ENCODE measurements around the gene ZFP36L2.

The ZFP36L2 gene

GRCh38 chr2:43246641-43247040 lies 20.2 kb upstream of the ZFP36L2 start:
- no peak for DNase-seq

- DNase-seq = no peak
Measured at GRCh38 chr2:43241558-43241957, 15.2 kb upstream of the ZFP36L2 start.

- no peak for DNase-seq
Measured at GRCh38 chr2:43240766-43241150, 14.4 kb upstream of the ZFP36L2 start.

GRCh38 chr2:43239981-43240765 lies 13.8 kb upstream of the ZFP36L2 start:
- DNase-seq = no peak

- DNase-seq = no peak
Measured at GRCh38 chr2:43238813-43239212, 12.4 kb upstream of the ZFP36L2 start.

- no peak for DNase-seq
Measured at GRCh38 chr2:43238176-43238575, 11.8 kb upstream of the ZFP36L2 start.

- DNase-seq = no peak
Measured at GRCh38 chr2:43233218-43234212, 7.1 kb upstream of the ZFP36L2 start.

GRCh38 chr2:43230951-43231827 lies 4.8 kb upstream of the ZFP36L2 start:
- no peak for DNase-seq

- DNase-seq = no peak
Measured at GRCh38 chr2:43230351-43230885, 4.0 kb upstream of the ZFP36L2 start.

- DNase-seq = no peak
Measured at GRCh38 chr2:43228756-43229659, 2.6 kb upstream of the ZFP36L2 start.

- DNase-seq = no peak
Measured at GRCh38 chr2:43228321-43228751, 1.9 kb upstream of the ZFP36L2 start.

- no peak for DNase-seq
Measured at GRCh38 chr2:43227830-43228281, 1.4 kb upstream of the ZFP36L2 start.

- peak; percentile 65 for DNase-seq
Measured at GRCh38 chr2:43226955-43227829, 786 bp upstream of the ZFP36L2 start.

- peak; percentile 72 for DNase-seq
Measured at GRCh38 chr2:43225788-43226557, 433 bp downstream of the ZFP36L2 start.

- peak; percentile 61 for DNase-seq
Measured at GRCh38 chr2:43225093-43225787, 1.2 kb downstream of the ZFP36L2 start.

- DNase-seq = peak; percentile 19
Measured at GRCh38 chr2:43224571-43225092, 1.8 kb downstream of the ZFP36L2 start.

- DNase-seq = peak; percentile 64
Measured at GRCh38 chr2:43224131-43224570, 2.3 kb downstream of the ZFP36L2 start.

GRCh38 chr2:43223521-43224001 lies 2.8 kb downstream of the ZFP36L2 start:
- no peak for DNase-seq
